B cell (primary cell): ENCODE results near the gene GLIS1.

ENCODE experiments used
- EZH2 ChIP-seq: IDR thresholded peaks from 2 replicates; pipeline ENCODE4 v1.6.1; 2012; ENCODE audit warnings: borderline replicate concordance, low read depth, mild to moderate bottlenecking, moderate library complexity, low read length; ENCODE audit not compliant: insufficient read depth, poor library complexity, severe bottlenecking
- TF ChIP-seq, protein P1 (sequence below): fragments of 200-600 bp; IDR thresholded peaks from one replicate; pipeline ENCODE4 v1.8.0; 2022; ENCODE audit warnings: antibody characterized with exemption, mild to moderate bottlenecking

DNA sequence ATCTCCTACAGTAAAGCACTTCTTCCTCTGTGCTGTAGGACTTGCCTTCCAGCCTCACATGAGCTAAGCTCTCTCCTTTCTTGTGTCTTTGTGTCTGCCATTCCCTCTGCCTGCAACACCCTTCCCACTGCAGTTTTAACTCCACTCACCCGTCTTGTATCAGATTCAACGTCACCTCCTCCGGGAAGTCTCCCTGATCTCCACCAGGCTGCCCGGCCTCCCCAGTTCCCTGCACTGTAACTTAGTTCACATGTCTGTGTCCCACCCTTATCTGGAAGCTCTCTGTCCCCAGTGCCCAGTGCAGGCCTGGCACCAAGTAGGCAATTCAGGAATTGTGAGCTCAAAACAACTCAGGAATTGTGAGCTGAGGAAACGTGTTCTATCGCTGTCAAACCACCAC, 96.4 kb downstream of the GLIS1 start:
- TF ChIP-seq, protein P1, sequence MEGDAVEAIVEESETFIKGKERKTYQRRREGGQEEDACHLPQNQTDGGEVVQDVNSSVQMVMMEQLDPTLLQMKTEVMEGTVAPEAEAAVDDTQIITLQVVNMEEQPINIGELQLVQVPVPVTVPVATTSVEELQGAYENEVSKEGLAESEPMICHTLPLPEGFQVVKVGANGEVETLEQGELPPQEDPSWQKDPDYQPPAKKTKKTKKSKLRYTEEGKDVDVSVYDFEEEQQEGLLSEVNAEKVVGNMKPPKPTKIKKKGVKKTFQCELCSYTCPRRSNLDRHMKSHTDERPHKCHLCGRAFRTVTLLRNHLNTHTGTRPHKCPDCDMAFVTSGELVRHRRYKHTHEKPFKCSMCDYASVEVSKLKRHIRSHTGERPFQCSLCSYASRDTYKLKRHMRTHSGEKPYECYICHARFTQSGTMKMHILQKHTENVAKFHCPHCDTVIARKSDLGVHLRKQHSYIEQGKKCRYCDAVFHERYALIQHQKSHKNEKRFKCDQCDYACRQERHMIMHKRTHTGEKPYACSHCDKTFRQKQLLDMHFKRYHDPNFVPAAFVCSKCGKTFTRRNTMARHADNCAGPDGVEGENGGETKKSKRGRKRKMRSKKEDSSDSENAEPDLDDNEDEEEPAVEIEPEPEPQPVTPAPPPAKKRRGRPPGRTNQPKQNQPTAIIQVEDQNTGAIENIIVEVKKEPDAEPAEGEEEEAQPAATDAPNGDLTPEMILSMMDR = no peak
- TF ChIP-seq EZH2 = no peak
